Activated T-cell treated with anti-CD3 and anti-CD28 coated beads, Interleukin-2, amount 50 U/mL, for 48 hours (primary cell): Measurements from ENCODE around the gene RNF169.

Experiments used
- DNase-seq, 2 experiments: peaks; one replicate each; pipeline ENCODE4 v3.0.0-alpha.2; 2020

RNF169 gene, protein sequence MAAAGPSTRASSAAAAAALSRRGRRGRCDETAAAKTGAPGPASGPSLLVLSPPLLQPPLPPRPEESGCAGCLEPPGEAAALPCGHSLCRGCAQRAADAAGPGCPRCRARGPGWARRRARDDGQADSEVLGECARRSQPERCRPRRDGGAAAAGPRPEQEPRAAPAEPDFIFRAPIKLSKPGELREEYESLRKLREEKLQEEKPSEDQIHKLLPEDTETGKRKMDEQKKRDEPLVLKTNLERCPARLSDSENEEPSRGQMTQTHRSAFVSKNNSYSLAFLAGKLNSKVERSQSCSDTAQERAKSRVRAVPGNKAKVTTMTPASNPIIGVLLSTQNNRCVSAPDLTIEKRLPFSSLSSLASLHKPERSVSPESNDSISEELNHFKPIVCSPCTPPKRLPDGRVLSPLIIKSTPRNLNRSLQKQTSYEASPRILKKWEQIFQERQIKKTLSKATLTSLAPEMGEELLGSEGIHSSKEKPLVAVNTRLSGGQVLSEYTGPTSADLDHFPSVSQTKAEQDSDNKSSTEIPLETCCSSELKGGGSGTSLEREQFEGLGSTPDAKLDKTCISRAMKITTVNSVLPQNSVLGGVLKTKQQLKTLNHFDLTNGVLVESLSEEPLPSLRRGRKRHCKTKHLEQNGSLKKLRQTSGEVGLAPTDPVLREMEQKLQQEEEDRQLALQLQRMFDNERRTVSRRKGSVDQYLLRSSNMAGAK

DNA sequence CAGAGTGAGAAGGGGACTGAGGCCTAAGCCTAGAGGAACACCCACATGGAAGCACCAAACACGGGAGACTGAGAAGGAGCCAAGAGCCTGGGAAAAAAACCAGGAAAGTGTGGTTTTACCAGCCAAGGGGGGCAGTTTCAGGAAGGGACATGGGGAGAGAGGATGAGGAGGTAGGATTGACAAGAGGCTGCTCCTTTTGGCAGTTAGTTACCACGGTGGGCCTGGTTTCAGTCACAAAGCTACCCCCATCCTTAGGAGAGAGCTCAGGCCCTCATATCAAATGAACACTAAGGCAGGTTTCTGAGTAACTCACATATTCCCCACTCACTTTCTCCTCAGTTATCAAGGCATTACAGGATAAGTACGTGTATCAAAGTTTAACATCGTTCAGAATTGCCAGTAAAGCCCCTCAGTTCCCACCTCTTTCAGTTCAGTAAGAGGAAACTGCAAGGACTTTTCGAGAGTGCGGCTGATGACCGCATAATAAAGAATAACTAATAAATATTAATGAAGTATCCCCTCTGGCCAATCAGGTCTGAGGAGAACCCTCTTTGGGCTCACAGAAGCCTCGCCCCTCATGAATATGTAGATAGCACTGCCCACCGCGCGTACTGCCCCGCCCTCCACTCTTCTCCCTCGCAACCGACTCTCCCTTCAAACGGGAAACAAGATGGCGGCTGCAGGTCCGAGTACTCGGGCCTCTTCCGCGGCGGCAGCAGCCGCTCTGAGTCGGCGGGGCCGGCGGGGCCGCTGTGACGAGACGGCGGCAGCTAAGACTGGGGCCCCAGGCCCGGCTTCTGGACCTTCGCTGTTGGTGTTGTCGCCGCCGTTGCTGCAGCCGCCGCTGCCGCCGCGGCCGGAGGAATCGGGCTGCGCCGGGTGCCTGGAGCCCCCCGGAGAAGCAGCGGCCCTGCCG, at the start of gene RNF169:
Gene RNF169, plus strand, starts transcription at position 639 of the 916 bp plus-strand sequence. Its CDS starts 32 bp downstream, at position 671.
- peak; percentile 89 to 92 for DNase-seq

DNA sequence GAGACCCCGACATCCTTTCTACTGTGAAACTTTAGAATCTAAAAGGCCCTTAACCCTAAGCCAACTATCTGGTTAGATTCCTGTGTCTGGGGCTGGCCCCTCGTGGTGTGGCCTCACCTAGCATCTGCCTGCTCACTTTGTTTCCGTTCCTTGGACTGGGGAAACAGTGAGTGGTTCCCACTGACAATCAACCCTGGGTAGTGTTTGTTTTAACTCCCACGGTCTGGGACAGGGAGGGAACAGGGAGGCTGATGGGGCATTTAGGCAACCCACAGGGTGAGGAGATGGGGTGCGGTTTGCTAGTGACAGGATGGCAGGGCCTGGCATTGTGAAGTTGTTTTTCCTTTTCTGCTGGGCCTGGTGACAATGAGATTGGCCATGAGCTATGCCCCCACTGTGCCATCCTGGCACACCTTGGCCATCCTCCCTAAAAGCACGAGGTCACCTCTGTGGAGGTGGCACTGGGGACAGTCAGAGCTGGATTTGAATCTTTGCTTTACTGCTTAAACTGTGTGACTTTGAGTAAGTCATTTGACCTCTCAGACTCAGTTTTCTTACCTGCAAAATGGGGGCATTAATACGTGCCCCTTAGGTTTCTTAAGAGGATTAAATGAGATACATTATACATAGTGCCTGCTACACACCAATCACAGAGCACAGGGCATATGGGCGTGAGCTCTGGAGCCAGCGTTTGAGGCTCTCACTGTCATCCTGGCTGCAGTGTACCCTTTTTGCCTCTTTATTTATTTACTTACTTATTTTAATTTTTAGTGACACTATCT, 48.8 kb upstream of the RNF169 start:
- DNase-seq, result no peak

DNA sequence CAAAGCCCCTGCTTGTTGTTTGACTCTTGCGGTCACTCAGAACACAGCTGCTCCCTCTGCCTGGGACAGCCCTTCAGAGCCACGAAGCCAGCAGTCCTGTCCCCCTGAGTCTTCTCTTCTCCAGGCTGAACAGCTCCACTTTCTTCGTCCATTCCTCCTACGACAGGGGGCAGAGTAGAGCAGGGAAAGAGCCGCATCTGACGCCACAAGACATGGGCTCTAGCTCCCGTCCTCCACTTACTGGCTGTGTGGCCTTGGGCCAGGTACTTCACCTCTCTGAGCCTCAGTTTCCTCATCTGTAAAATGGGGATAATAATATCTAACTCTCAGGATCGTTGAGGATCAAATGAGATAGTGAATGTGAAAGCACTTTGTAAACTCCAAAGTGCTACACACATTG, 47.3 kb upstream of the RNF169 start:
- DNase-seq, result peak; percentile 23 to 28

DNA sequence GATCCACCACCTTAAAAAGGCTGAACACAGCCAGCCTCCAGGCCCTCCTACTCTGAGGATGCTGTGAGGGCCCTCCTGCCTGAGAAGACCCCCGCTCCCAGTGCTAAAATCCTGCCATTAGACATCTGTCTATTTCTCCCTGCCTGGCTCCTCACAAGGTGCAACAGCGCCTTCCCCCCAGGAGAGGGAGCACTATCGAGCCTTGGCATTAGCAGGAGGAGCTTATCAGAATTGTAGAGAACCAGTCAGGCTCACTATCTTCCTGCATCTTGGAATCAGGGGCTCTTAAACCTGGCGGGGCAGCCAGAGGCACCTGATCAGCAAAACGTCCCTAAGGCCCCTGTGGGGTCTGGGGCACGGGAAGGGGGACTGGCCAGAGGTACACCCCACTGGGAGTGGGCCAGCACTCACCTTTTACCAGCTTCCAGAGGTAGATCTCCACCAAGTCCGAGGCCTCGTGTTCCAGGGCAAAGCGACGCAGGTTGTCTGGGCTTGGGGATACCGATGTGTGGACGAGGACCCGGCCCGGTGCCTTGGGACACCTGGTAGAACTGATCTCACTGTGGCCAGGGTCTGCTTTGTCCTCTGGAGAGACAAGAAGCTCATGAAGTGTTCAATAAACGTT, 46.2 kb upstream of the RNF169 start:
- peak; percentile 78 for DNase-seq

DNA sequence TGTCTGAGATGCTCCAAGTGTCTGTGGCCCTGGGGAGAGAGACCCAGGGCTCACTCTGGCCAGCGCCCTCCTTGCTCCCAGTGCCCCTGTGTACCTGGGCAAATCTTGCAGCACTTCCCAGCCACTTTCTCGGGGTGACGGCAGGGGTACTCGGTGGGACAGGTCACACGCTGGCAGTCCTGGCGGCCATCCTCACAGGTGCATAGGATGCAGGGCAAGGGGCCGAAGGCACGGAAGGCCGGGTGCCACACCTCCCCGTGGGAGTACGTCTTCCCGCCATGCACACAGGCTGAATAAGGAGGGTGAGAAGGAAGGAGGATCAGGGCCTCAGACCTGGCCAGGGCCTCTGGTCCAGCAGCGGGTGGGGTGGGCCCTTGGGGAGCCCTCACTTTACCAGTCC, 45.4 kb upstream of the RNF169 start:
- DNase-seq, result no peak

DNA sequence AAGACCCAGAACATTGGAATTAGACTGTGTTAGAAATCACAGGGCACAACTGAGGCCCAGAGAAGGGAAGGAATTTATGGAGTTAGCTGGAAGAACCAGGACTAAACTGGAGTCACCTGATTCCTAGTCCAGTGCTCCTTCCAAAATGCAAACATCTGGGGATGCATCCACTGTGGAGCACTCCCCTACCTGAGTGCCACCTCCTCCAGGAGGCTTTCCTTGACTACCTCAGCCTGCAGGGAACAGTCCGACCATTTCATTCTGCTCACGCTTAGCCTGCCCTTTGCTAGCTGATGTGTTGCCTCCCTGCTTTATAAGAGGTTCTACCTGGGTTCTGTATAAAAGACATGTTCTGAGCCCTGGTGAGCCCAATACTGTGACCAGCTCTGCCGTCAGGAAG, 41.5 kb upstream of the RNF169 start:
- no peak for DNase-seq

DNA sequence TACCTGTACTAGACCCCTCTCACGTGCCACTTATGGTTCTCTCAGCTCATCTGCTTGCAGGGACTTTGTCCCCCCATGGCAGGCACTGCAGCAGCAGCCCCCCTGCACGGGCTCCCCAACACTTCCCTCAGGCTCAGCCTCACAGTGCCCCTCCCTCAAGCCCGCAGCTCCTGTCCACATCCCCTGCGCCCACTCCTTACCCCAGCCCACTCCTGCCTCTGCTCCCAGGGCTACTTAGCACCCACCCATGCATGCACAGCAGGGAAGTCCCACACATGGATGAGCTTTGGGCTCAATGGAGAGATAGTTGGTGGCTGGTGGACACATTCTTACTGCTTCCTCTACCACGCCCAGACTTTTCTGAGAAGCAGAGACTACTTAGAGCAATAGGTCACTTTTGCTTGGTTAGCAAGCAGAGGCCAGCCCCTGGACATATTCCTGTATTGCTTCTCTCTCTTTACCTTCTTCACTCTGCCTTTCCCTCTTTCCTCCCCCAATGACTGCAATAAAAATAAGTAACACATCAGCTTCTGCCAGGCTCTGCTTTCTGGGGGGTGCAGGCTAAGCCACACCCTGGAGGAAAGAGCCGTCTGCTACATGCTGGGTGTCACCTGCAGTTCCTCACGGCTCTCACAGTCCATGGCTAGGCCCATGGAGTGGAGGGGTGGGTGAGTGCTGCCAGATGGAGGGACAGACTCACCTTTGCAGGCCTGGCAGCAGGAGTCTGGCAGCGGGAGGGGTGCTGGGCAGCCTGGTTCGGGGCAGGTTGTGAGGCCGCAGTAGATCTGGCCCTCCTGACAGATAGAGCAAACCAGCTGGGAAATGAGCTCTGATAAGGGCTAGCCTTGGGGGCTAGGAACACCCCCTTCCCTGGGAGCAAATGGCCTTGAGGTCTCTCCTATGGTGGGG, 40.8 kb upstream of the RNF169 start:
- no peak for DNase-seq

DNA sequence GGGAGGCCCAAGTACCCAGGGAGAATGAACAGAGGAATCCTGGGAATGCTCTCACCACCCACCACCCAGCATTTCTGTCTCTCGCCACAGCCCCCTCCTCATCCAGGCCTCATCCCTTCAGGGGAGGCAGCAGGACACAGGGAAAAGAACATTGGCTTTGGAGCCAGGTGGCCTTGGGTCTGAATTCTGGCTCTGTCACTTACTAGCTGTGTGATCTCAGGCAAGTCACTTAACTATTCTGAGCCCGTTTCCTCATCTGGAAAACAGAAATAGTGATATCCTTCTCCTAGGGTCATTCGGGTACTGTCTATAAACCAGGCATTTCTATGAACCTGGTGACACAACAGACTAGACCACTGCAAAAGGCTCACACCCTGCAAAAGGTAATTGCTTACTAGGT, 39.5 kb upstream of the RNF169 start:
- no peak for DNase-seq

DNA sequence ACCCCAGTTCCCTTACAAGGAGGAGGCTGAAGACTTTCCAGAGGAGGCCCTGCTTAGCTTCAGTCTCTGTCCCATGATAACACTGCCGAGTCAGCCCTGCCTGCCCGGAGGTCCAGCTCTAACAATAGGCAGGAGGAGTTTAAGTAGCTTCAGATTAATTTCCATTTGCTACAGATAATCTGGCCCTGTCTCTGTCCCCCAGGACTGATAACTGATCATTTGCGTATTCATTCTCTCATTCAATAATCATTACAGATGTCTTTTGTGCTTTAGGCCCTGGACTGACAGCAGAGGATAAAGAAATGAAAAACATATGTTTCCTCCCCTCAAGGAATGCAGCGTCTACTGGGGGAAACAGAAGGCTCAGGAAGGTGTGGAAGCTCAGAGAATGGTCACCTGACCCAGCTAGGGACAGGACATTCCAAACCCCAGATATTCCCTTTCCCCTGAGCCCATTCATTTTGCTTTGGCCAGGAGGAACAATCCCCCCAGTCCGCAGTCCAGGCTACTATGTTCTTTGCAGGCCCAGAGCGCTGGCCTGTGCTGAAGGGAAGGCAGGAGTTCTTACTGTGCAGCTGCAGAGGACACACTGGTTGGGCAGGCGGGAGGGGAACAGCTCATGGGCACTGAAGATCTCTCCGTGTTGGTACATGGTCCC, 38.2 kb upstream of the RNF169 start:
- DNase-seq, result no peak

DNA sequence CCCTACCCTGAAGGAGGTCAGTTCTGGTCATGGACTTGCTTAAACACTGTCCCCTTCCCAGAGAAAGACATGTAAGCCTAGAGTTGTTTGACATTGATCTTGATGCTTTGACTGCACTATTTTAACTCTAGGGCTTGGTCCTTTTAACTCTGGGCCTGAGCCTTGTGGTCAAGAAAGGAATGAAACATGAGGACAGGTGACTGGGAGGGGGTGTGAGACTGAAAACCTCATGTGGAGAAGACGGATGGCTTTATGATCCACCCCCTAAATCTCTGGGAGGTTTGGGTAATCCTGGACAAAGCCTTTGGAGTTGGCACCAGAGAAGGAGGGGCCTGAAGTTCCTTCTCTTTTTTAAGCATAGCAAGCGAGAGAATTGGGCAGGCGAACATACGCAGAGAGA, 35.0 kb upstream of the RNF169 start:
- no peak for DNase-seq

DNA sequence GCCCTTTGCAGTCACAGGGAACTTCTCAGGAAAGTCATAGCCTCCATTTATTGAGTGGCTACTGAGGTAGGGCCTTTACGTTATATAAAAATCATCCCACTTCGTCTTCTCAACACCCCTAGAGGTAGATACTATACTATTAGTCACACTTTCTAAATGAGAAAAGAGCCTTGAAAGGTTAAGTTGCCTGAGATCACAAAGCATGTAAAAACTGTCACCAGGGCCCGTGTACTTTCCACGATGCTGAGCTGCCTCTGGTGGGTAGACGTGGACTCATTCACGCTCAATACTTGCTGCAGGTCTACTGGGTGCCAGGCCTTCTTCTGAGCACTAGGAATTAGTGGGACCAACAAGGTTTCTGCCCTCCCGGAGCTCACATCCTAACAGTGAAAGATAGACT, 33.7 kb upstream of the RNF169 start:
- DNase-seq, result peak; percentile 36 to 52

DNA sequence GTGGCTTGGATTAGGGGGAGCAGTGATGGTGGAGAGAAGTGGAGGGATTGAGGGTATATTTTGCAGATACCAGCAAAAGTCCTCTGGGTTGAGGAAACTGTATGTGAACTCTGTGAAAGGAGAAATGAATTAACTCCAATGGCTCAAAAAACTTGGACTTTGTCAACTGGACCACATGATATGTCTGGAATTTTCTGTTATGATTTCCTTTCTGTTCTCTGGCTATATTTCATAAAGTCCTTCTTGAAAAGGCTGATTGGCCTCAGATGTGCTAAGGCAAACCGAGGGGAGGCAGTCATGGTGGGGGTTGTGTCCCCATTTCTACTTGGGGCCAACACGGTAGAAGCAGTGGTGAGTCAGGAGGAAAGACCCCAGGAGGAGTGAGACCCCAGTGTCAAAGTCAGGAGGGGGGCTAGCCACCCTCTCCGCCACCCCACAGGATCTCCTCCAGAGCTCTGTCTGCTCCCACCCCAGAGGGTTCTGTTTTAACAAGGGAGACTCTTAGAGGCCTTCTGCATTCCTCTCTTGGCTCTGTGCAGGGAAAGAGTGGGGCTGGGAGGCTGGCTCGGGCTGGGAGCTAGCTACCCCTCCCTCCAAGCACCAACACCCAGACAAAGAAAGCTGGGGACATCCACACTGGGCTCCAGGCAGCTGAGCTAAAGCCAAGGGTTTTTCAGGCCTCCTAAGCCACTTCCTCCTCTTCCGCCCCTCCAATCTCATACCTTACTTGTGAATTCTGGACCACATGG, 31.3 kb upstream of the RNF169 start:
- DNase-seq, result no peak

DNA sequence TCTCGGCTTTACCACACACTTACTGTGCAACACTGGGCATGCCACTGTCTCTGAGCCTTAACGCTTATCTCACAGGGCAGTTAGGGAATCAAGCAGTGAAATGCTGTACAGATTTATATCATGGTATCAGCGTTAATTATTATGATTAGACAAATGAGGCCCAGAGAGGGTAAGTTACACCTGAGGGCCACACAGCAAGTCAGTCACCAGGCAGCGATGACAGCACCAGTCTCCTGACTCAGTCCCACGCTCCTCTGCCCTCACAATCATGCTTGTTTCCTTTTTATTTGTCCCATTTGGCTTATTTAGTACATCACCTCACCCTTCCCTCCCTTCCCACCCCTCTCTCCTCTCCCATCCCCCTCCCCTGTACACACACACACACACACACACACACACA, 29.6 kb upstream of the RNF169 start:
- DNase-seq, result no peak

DNA sequence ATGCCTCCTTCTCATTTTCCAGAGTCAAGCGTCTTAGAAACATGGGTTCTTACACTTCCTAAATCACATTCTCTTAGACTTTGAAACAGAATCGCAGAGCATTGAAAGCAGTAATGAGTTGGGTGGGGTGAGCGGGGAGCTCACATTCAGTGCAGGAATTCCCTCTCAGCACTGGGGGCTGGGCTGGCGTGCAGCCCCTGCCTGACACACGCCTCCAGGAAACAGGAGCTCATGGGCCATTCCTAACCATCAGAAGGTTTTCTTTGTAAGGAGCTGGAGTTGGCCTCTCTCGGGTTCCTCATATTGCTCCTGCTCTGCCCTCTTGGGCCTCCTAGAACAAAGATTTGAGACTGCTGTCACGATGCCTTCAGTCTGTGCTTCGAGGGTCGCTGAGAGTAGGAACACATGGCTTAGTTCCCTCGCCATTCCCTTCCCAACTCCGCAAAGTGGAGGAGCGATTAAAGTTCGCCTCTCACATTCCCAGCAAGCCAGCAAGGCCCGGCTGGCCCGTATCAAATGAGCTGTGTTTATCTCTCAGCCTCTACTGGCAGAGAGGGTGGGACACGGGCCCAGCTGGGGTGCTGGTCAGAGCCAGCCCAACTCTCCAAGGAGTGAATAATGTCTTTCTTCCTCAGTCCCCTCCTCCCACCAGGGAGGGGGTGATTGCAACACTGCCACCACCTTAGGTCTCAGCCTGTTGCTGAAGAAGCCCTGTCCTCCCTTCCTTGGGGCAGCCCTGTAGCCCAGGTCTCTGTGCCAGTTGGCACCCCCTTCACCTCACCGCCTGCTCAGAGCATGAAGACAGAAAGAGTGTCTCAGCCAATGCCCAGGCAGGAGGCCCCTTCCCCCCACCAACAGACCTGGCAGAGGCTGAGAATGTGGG, 27.8 kb upstream of the RNF169 start:
- no peak for DNase-seq

DNA sequence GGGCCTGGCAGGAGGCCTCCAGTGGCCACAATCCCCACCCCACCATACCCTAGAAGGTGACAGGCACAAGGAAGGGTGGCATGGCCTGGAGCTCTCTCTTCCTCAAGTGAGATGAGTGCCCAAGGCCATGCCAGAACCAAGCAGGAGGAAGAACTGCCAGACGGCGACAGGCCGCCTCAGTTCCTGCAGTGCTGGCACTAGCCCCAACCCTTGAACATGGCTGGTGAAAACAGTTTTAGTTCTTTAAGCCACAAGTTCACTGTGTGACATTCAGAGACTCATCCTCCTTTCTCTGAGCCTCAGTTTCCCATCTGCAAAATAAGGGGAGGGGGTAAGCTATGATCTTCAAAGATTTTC, 27.2 kb upstream of the RNF169 start:
- no peak for DNase-seq

DNA sequence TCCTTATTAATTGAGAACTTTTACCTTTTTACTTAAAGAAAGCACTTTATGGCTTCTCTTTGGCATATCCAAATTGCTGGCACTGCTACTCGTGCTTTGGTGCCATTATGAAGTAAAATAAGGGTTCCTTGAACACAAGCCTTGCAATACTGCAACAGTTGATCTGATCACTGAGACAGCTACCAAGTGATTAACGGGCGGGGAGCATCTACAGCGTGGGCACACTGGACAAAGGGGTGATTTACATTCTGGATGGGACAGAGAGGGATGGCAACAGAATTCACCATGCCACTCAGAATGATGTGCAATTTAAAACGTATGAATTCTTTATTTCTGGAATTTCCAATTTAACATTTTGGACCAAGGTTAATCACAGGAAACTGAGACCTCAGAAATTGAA, 25.1 kb upstream of the RNF169 start:
- DNase-seq, result no peak

DNA sequence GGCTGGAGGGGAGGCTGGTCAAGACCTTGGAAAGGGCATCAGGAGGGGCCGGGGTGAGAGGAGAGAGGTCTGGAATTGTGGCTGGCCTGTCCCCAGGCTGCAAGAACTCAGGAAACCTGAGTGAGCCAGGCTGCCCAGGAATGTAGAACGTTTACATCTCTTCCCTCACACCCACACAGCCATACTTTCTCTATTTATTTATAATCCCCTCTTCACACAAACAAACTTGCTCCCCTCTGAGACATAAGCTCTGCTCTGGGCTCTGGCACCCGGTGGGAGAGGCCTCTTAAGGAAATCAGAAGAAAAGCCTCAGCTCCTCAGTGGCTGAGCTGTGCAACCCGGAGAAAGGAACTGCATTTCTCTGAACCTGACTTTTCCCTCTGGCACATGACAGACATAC, 22.9 kb upstream of the RNF169 start:
- no peak for DNase-seq

DNA sequence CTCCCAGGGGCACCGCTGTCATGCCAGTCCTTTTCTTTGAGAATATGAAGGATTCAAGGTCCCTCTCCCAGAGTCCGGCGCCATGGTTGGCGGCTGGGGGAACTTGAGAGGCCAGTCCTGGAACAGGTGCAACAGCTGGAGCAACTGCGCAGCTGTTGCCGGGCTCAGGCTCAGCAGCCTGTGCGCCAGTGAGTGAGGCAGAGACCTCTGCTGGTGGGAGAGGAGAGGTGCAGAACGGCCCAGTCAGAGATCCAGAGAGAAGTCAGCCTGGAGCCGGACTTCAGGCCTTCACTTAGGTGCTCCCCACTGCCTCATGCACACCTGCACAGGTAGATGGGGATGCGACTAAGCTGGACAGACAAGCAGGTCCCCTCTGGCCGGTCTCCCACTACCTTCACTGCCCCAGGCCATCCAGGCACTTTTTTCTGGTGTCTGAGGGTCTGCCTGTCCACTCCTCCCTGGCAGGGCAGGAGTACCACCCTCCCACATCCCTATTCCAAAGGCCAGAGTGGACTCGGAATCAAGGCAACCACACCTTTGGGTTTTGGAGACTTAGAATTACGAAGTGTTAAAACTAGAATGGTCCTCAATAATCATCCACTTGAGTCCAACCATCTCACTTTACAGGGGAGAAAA, 22.0 kb upstream of the RNF169 start:
- DNase-seq, result peak; percentile 63 to 75
